Tibial nerve (tissue), 4 donors: ENCODE measurements around the gene ZNG1A. TPM values are rescaled to one million over a fixed set of nuclear protein-coding genes. Genes with fewer than 3 reads are reported as not detected.
"Not testable (repeated sequence)": the region's sequence is repeated elsewhere in the genome, so short reads cannot be mapped to it uniquely, and the experiment has no call there.

Experiments used
- DNase-seq, 2 donors: peaks; one replicate each; pipeline ENCODE4 v3.0.0-alpha.2; 2019; ENCODE audit warnings: low spot score in 2 of 2
- H3K27ac ChIP-seq, 4 donors: fragments of 200-600 bp; sonication (generic) in 3 of 4; one replicate each; pipeline ENCODE4 v1.5.1; 2017 to 2019; ENCODE audit warnings: mild to moderate bottlenecking in 1 of 4
- H3K27me3 ChIP-seq, 2 donors: fragments of 200-600 bp; sonication (generic) in 1 of 2; one replicate each; pipeline versions ENCODE4 v1.5.1 to v1.6.0; 2017 to 2019
- H3K36me3 ChIP-seq, 3 donors: fragments of 200-600 bp; sonication (generic); one replicate each; pipeline ENCODE4 v1.5.1; 2018 to 2019
- H3K4me1 ChIP-seq, 4 donors: fragments of 200-600 bp; sonication (generic) in 3 of 4; one replicate each; pipeline ENCODE4 v1.5.1; 2017 to 2019
- H3K4me3 ChIP-seq, 4 donors: fragments of 200-600 bp; sonication (generic) in 3 of 4; one replicate each; pipeline ENCODE4 v1.5.1; 2017 to 2019; ENCODE audit warnings: mild to moderate bottlenecking in 1 of 4, moderate library complexity in 1 of 4
- H3K9me3 ChIP-seq, 4 donors: fragments of 200-600 bp; sonication (generic) in 3 of 4; one replicate each; pipeline ENCODE4 v1.5.1; 2017 to 2019
- WGBS, 2 donors: methylation state at CpG; one replicate each; pipeline ENCODE4 v1.1.5; 2018; 5-methylcytosine and 5-hydroxymethylcytosine counted together
- total RNA-seq, 4 donors: library from RNA; depleted of rRNA; stranded (reverse); fragments of >200 nt; gene quantifications; one replicate each; pipeline ENCODE4 v1.1.0, GENCODE V29; 2016
- TF ChIP-seq, protein P1 (sequence below), 5 experiments: fragments of 200-600 bp in 3 of 5; fragments of 450-650 bp in 2 of 5; sonication (generic) in 3 of 5; IDR thresholded peaks; one replicate each; pipeline ENCODE4 v1.5.1; 2016 to 2019; ENCODE audit warnings: antibody characterized with exemption in 5 of 5, mild to moderate bottlenecking in 3 of 5, moderate library complexity in 2 of 5

The ZNG1A gene
- total RNA-seq, 4 donors from 2014 or later, result 16.1 to 31.9 (median 24.0) TPM

DNA sequence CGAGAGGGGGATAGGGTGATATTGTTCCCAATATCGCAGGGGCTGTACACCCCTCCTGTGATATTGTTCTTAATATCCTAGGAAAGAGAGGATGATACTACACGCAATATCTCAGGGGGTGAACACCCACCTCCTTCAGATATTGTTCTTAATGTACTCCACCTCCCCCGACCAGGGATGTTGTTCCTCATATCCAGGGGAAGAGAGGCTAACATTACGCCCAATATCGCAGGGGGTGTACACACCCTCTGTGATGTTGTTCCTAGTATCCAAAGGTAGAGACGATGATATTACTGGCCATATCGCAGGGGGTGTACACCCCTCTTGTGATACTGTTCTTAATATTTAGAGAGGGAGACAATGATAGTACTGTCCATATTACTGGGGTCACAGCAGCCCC lies 72.9 kb downstream of the ZNG1A start:
- 88 to 89% methylated on average over 8 of the region's 8 CpGs for WGBS, 2 donors
- H3K4me1 ChIP-seq, H3K4me3 ChIP-seq, DNase-seq, H3K36me3 ChIP-seq, H3K27ac ChIP-seq, H3K9me3 ChIP-seq: not testable (repeated sequence)
- peaks cover 0 to 18% of the 10 kb centered on the region in 2 donors for H3K27me3 ChIP-seq

DNA sequence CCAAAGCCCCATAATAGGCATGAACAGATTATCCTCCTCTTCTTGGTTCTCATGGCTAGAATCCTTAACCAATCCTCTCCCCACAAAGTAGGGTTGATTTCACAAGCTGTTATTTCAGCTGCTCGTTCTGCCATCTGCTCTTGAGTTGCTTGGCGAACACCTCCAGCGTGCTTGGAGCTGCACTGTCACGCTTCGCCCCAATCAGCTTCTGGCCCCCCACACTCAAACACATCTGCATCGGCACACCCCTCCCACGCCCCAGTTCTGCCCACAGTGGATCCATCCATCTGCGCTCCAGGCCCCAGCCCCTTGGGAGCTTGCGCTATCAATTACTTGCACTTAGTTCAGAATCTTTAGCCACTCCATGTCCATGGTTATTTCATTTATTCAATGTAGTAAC lies 78.4 kb downstream of the ZNG1A start:
- H3K27me3 ChIP-seq, H3K4me1 ChIP-seq, H3K9me3 ChIP-seq, H3K4me3 ChIP-seq, H3K36me3 ChIP-seq, DNase-seq, H3K27ac ChIP-seq: not testable (repeated sequence)
- WGBS, 2 donors, result 83 to 87% methylated on average over 9 of the region's 9 CpGs

DNA sequence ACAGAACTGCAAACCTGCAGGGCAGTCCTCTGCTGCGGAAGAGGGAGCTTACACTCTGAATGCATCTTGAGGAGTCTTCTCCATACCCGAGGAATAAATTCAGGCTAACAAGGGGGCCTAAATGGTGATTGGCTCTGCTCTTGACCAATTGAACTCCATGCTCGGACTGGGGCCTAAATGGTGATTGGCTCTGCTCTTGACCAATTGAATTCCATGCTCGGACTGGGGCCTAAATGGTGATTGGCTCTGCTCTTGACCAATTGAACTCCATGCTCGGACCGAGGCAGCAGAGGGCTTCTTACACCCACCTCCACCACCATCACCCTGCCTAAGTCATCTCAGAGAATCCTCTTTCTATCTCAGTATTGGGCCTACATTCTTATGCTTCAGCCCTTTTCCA lies 79.0 kb downstream of the ZNG1A start:
- not testable (repeated sequence) for H3K27ac ChIP-seq, H3K4me3 ChIP-seq, DNase-seq, H3K27me3 ChIP-seq, H3K9me3 ChIP-seq, H3K4me1 ChIP-seq, H3K36me3 ChIP-seq
- 85 to 87% methylated on average over 6 of the region's 6 CpGs for WGBS, 2 donors

DNA sequence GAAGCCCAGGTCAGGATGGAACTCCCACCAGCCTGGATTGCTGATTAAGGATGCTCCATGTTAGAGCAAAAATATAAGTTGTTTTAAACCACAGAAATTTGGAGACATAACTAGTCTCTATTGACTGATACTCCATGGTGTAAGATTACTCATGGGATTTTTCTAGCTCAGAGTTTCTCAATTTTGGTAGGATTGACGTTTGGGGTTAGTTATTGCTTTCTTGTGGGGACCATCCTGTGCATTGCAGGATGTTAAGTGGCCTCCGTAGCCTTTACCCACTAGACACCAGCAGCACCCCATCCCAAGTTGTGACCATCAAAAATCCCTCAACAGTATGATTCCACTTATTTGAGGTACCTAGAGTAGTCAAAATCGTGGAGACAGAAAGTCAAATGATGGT lies 80.1 kb downstream of the ZNG1A start:
- WGBS, 2 donors, result 71 to 74% methylated on average over 3 of the region's 3 CpGs
- H3K27ac ChIP-seq, result not testable (repeated sequence)

DNA sequence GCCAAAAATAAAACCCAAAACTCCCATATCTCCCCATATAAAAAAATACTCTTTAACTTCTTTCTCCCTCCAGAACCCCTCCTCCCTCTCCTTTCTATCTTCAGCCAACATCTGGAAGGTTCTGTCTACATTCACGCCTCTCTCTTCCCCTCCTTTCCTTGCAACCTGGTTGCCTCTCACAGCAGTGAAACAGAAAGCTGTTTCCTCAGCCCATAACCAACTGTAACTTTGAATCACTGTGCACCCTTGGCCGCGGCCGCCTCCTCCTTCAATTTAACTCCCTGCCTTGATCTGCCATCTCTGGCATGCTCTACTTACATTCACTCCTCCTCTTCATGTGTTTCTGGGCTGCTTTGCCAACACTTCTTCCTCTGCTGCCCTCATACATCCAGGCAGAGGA lies 83.9 kb downstream of the ZNG1A start:
- not testable (repeated sequence) for H3K36me3 ChIP-seq, H3K4me3 ChIP-seq, H3K9me3 ChIP-seq, H3K27me3 ChIP-seq, H3K27ac ChIP-seq, H3K4me1 ChIP-seq, DNase-seq
- 57 to 61% methylated on average over 3 to 4 of the region's 4 CpGs for WGBS, 2 donors

More for the DNA sequence above, 80.1 kb downstream of the ZNG1A start:
- H3K27me3 ChIP-seq, H3K36me3 ChIP-seq, H3K9me3 ChIP-seq, DNase-seq, H3K4me1 ChIP-seq, H3K4me3 ChIP-seq: not testable (repeated sequence)

DNA sequence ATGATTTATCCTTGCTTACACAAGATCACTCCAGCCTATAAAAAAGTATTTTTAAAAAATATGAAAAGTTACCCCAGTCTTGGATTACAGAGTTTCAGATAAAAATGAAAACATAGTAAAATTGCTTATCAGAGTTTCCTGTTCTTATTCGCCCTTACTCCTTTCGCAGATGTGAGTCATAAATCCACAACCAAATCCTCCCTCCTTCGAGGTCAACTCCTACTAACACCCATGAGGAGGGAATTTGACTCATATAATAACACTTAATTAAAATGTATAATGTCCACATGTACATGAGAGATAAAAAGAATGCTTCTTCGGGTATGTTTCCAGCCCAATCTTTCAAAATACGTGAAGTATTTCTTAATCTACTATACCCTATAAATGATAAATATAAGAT lies 84.5 kb downstream of the ZNG1A start:
- H3K4me3 ChIP-seq, H3K27me3 ChIP-seq, H3K4me1 ChIP-seq, DNase-seq, H3K27ac ChIP-seq, H3K9me3 ChIP-seq, H3K36me3 ChIP-seq: not testable (repeated sequence)
- 68 to 75% methylated on average over 4 to 5 of the region's 5 CpGs for WGBS, 2 donors

DNA sequence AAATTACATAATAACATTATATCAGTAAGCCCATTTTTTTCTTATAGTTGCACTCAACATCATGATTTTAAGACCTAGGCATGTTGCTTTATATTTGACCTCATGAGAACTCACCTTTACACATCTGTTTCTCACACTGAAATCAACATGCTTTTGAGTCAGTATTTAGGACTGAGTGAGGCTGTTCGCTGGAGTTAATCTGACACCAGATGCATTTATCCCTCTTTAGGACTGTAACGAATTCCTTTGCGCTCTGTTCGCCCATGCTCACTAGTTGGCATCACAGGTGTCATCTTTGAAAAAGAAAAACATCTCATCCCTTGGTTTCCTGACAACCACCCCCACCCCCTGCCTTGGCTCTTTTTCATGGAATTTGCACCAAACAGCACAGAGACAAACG lies 84.9 kb downstream of the ZNG1A start:
- not testable (repeated sequence) for H3K27ac ChIP-seq, H3K4me1 ChIP-seq, H3K27me3 ChIP-seq, DNase-seq, H3K4me3 ChIP-seq, H3K9me3 ChIP-seq, H3K36me3 ChIP-seq
- WGBS, 2 donors, result 86 to 88% methylated on average over 4 of the region's 5 CpGs

DNA sequence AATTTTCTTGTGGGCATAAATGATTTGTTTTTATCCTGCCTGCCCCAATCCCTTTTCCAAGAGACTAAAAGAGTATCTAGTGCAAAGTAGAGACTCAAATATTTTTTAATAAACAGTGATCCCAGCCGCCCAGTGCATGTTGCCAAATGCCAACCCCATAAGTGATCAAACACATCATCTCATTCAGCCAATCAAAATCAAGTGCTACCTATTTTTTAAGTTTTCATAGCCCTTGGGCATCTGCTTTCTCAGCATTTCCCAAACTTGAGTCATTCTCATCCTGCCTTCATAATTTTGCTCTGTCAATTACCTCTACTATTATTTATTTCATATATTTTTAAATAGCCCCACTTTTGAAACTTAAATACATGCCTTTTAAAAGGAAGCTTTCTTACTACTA lies 88.0 kb downstream of the ZNG1A start:
- WGBS, 2 donors, result 65 to 67% methylated on average over 1 of the region's 1 CpG
- not testable (repeated sequence) for H3K27me3 ChIP-seq, H3K36me3 ChIP-seq, H3K27ac ChIP-seq, DNase-seq, H3K9me3 ChIP-seq, H3K4me3 ChIP-seq, H3K4me1 ChIP-seq

DNA sequence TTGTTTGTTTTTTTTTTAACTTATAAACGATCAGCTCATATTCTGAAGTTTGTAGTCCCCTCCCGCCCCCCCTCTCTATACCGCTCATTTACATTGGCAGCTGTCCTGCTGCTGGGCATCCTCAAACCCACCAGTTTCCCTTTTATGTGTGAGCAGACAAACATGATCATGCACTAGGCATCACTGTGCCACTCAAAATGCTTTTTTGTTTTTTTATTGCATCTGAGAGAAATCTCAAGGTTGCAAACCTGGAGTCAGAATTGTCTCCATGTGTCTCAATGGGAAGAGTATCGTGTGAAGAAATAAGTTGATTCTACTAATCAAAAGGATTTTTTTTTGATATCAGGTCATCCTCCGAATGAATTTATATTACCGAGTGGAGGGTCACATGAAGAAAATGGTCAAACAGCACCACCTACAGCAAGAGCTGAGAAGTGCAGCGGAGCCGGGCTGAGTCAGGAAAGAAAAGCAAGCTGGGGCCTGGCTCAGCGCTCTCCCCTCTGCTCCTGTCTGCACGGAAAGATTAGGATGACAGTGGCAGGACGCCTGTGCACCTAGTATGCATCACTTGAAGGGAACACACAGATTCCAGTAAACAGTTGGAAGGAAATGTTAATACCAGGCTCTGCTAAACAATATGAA lies 90.3 kb downstream of the ZNG1A start:
- H3K9me3 ChIP-seq, H3K4me3 ChIP-seq, H3K4me1 ChIP-seq, H3K27me3 ChIP-seq, DNase-seq, H3K36me3 ChIP-seq, H3K27ac ChIP-seq: not testable (repeated sequence)
- TF ChIP-seq, protein P1, sequence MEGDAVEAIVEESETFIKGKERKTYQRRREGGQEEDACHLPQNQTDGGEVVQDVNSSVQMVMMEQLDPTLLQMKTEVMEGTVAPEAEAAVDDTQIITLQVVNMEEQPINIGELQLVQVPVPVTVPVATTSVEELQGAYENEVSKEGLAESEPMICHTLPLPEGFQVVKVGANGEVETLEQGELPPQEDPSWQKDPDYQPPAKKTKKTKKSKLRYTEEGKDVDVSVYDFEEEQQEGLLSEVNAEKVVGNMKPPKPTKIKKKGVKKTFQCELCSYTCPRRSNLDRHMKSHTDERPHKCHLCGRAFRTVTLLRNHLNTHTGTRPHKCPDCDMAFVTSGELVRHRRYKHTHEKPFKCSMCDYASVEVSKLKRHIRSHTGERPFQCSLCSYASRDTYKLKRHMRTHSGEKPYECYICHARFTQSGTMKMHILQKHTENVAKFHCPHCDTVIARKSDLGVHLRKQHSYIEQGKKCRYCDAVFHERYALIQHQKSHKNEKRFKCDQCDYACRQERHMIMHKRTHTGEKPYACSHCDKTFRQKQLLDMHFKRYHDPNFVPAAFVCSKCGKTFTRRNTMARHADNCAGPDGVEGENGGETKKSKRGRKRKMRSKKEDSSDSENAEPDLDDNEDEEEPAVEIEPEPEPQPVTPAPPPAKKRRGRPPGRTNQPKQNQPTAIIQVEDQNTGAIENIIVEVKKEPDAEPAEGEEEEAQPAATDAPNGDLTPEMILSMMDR (IDR thresholded peaks at IDR 0.05), result peak in 1 of 5 experiments; percentile 5
- WGBS, 2 donors, result 3 to 8% methylated on average over 6 of the region's 11 CpGs

DNA sequence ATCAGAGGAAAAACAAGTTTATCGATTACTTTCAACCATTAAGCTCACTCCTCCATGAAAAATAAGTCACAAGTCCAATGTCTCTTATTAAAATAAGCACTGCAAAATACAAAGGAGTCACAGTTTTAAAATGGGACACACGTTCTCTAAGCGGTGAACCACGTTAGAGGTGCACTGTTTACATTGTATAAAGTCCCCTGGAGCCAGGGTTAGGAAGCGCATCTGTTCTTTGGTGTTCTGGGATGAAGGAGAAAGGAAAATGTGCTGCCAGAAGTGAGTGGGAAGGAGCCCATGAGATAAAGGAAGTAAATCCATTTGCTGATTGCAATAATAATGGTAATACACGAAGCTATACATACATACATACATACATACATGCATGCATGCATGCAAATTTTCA lies 91.0 kb downstream of the ZNG1A start:
- not testable (repeated sequence) for H3K27ac ChIP-seq, H3K27me3 ChIP-seq, H3K4me1 ChIP-seq, H3K4me3 ChIP-seq, DNase-seq, H3K36me3 ChIP-seq, H3K9me3 ChIP-seq
- 52 to 57% methylated on average over 6 of the region's 6 CpGs for WGBS, 2 donors

DNA sequence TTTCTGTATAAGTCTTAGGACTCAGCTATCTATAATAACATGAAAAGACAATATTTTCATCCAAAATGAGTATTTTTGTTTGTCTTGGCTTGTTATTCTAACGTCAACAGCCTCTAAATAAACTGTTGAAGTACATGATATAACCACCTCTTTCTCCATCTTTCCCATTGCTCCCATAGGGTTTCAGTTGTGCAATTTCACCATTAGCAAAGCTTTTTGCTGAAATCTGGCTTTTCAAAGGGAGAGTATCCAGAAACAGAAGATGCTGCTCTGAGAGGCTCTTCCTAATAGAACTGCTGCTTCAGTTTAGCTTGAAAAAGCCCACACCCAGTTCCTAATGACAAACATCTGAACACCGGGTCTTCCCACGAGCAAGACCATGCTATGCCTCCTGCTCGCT lies 91.8 kb downstream of the ZNG1A start:
- DNase-seq, H3K27me3 ChIP-seq, H3K36me3 ChIP-seq, H3K27ac ChIP-seq, H3K4me3 ChIP-seq, H3K9me3 ChIP-seq, H3K4me1 ChIP-seq: not testable (repeated sequence)
- WGBS, 2 donors, result 53 to 79% methylated on average over 2 to 3 of the region's 4 CpGs

DNA sequence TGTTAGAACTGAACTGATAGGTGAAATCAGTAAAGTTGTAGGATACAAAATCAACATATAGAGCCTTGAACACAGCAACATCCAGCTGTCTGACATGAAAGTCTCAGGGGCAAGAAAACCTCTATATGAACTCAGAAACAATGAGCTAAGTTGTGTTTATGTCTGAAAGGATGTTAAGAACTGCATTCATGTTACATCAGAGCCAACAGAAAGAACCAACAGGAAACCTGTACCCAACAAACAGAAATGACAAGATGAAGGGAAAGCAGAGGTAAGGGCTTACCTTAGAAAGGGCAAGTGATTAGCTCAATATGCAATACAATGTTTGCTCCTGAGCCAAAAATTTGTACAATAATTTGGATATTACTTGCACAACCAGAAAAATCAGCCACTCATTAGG lies 92.2 kb downstream of the ZNG1A start:
- H3K9me3 ChIP-seq, H3K36me3 ChIP-seq, H3K4me1 ChIP-seq, H3K27ac ChIP-seq, H3K4me3 ChIP-seq, DNase-seq, H3K27me3 ChIP-seq: not testable (repeated sequence)

DNA sequence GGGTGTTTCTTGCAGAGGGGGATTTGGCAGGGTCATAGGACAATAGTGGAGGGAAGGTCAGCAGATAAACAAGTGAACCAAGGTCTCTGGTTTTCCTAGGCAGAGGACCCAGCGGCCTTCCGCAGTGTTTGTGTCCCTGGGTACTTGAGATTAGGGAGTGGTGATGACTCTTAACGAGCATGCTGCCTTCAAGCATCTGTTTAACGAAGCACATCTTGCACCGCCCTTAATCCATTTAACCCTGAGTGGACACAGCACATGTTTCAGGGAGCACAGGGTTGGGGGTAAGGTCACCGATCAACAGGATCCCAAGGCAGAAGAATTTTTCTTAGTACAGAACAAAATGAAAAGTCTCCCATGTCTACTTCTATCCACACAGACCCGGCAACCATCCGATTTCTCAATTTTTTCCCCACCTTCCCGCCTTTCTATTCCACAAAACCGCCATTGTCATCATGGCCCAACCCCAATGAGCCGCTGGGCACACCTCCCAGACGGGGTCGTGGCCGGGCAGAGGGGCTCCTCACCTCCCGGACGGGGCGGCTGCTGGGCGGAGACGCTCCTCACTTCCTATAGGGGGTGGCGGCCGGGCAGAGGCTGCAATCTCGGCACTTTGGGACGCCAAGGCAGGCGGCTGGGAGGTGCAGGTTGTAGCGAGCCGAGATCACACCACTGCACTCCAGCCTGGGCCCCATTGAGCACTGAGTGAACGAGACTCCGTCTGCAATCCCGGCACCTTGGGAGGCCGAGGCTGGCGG lies 95.7 kb downstream of the ZNG1A start:
- DNase-seq, H3K27me3 ChIP-seq, H3K27ac ChIP-seq, H3K4me3 ChIP-seq, H3K4me1 ChIP-seq, H3K36me3 ChIP-seq, H3K9me3 ChIP-seq: not testable (repeated sequence)
- whole genome bisulfite sequencing, 2 donors, result 82 to 91% methylated on average over 13 to 26 of the region's 31 CpGs
